IPS-15b (cell line): ENCODE measurements around the gene HOXC6.

ENCODE experiments used
- H3K27me3 ChIP-seq: one replicate; pipeline ENCODE4 v1.6.1; 2013; ENCODE audit warnings: low read length; ENCODE audit not compliant: control insufficient read depth, insufficient read depth
- H3K36me3 ChIP-seq: one replicate; pipeline ENCODE4 v1.6.1; 2013; ENCODE audit warnings: low read length; ENCODE audit not compliant: control insufficient read depth, insufficient read depth
- H3K4me1 ChIP-seq: one replicate; pipeline ENCODE4 v1.6.1; 2013; ENCODE audit warnings: mild to moderate bottlenecking, low read length; ENCODE audit not compliant: control insufficient read depth, insufficient read depth
- H3K4me3 ChIP-seq: one replicate; pipeline ENCODE4 v1.5.1; 2013; ENCODE audit warnings: low read depth, low read length
- H3K9ac ChIP-seq: one replicate; pipeline ENCODE4 v1.6.1; 2013; ENCODE audit warnings: low read depth, mild to moderate bottlenecking, low read length
- H3K9me3 ChIP-seq: one replicate; pipeline ENCODE4 v1.6.1; 2013; ENCODE audit warnings: mild to moderate bottlenecking, low read length; ENCODE audit not compliant: control insufficient read depth, insufficient read depth

The HOXC6 gene

DNA sequence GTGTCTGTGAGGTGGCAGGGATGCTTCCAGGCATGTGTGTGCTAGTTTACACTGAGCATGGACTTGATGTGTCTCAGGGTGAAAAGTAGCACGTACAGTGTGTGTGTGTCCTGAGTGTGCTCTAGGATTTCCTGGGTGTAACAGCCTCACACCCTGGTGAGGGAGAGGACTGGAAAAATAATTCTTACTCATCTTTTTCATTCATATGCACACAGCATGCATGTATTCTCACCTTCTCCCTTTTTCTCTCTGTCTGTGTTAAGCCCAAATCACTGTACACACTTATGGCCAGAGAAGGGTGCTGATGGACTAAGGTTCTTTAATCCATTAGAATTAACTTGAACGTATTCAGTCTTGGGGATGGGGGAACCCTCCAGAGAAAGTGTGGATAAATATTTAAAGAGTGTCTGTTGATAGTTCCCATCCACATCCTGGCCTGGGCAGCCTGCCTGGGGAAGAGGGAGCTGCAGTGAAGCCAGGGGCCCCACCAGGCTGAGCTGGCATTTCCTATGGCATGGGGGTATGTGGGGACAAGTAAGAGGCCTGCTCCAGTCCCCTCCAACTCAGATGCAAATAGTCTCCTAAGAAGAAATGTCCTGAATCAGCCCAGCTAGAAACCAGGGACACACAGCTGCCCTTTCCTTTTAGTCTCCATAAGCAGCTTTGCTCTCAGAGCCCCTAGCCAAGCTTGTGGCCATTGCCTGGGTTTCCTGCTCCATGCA is 20.5 kb upstream of the HOXC6 start:
- no peaks in the 10 kb centered on the region for H3K9me3 ChIP-seq
- peak overlapping the region; percentile 32 for H3K4me3 ChIP-seq
- no peaks in the 10 kb centered on the region for H3K4me1 ChIP-seq
- peaks cover 95% of the 10 kb centered on the region for H3K27me3 ChIP-seq
- no peak overlapping the region for H3K9ac ChIP-seq
- H3K36me3 ChIP-seq = no peaks in the 10 kb centered on the region

DNA sequence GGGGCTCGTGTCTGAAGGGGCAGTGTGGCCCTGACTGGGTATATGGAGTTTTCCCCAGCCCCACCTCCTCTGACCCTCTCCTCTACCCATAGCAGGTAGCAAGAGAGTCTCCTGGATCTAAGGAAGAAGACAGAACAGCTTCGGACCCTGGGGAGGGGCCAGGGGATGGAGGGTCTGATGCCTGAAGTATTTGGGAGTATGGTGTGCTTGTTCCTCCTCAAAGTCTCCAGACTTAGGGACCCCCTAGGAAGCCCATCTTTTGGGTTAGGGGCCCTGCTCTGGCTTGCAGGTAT is 20.0 kb upstream of the HOXC6 start:
- Histone ChIP-seq H3K36me3 (no peaks in the 10 kb centered on the region), H3K9ac (no peak overlapping the region), H3K4me3 (no peak overlapping the region), H3K27me3 (peaks cover 95% of the 10 kb centered on the region), H3K4me1 (no peaks in the 10 kb centered on the region), H3K9me3 (no peaks in the 10 kb centered on the region)

DNA sequence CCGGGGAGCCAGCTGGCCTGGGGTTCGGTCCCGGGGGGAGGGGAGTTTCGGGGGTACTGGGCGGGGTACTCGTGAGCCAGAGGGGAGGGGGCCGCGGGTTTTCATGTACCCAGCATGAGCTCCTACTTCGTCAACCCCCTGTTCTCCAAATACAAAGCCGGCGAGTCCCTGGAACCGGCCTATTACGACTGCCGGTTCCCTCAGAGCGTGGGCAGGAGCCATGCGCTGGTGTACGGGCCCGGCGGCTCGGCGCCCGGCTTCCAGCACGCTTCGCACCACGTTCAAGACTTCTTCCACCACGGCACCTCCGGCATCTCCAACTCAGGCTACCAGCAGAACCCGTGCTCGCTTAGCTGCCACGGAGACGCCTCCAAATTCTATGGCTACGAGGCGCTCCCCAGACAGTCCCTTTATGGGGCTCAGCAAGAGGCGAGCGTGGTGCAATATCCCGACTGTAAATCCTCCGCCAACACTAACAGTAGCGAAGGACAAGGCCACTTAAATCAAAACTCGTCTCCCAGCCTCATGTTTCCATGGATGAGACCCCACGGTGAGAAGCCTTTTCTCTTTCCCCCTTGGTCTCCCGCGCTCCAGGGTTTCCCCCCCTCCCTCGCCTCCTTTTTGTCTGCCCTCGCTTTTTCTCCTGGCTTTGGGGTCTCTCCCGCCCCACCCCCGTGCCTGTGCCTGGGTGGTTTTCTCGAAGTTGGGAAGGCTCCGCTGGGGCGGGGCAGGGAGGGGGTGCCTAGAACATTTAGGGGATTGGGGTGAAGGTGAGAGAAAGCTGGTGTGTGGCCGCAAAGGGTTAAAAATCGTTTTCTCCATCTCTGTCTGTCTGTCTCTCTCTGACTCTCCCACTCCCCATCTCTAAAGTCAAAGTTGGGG is 18.8 kb upstream of the HOXC6 start:
- H3K4me1 ChIP-seq = no peaks in the 10 kb centered on the region
- no peaks in the 10 kb centered on the region for H3K9me3 ChIP-seq
- no peaks in the 10 kb centered on the region for H3K36me3 ChIP-seq
- peaks cover 95% of the 10 kb centered on the region for H3K27me3 ChIP-seq
- peak overlapping the region; percentile 32 for H3K4me3 ChIP-seq
- no peak overlapping the region for H3K9ac ChIP-seq

DNA sequence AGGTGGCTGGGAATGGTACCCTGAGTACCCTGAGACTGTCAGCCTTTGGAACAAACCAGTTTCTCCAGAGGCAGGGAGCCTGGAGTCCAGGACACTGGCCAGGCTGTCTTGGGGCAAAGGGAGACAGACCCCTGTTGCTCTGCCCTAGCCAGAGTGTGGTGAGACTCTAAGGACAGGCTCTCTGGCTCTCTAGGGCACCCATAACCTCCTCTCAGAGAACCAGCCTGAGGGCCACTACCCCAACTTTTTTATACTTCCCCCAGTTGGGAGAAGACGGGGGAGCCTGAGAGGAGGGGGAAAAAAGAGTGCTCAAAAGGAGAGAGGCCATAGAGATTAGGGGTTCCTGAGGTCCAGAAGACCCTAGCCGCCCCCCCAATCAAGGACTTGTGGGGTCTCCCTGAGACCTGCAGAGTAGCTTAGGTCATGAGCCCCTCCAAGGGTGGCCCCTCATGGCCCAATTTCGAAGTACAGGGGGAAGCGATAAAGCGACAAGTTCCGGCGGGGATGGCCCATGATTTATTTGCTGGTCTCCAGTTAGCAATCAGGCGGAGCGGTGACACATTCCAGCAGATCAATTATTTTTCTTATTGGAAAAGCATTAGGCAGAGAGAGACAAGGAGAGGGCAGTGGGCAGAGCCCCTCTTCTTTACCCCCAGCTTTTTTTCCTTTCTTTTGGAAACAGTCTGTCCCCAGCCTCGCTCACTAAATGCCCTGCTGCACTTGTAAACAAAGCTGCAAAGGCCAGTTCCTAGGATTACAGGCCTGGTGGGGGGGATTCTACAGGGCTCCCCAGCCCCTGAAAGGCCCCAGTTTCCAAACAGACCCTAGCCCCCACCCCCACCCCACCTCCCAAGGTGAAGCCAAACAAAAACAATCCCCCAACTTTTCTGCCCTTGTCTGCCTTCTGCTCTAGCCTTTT is 17.9 kb upstream of the HOXC6 start:
- Histone ChIP-seq H3K4me3 (no peak overlapping the region), H3K9ac (no peak overlapping the region), H3K27me3 (peaks cover 95% of the 10 kb centered on the region), H3K4me1 (no peaks in the 10 kb centered on the region), H3K9me3 (no peaks in the 10 kb centered on the region), H3K36me3 (no peaks in the 10 kb centered on the region)

DNA sequence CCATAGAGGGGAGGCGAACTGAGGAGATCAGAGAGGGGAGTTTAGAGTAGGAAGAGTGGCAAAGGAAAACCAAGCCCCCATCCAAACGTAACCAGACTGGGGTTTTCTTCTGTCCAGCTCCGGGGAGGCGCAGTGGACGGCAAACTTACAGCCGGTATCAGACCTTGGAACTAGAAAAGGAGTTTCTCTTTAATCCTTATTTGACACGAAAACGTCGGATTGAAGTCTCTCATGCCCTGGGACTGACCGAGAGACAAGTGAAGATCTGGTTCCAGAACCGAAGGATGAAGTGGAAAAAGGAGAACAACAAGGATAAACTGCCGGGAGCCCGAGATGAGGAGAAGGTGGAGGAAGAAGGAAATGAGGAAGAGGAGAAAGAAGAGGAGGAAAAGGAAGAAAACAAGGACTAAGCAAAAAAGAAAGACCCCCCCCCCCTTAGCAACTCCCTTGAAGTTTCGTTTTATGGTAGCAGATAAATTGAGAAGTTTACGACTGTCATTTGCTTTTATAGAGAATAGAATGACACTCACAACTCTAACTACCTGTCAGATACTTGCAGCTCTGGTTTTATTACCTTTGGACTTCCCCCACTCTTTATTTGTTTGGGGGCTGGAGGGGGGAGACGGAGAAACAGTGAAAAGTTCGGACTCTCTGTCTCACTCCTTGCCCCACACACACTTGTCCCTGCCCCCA is 17.1 kb upstream of the HOXC6 start:
- H3K4me1 ChIP-seq = no peaks in the 10 kb centered on the region

DNA sequence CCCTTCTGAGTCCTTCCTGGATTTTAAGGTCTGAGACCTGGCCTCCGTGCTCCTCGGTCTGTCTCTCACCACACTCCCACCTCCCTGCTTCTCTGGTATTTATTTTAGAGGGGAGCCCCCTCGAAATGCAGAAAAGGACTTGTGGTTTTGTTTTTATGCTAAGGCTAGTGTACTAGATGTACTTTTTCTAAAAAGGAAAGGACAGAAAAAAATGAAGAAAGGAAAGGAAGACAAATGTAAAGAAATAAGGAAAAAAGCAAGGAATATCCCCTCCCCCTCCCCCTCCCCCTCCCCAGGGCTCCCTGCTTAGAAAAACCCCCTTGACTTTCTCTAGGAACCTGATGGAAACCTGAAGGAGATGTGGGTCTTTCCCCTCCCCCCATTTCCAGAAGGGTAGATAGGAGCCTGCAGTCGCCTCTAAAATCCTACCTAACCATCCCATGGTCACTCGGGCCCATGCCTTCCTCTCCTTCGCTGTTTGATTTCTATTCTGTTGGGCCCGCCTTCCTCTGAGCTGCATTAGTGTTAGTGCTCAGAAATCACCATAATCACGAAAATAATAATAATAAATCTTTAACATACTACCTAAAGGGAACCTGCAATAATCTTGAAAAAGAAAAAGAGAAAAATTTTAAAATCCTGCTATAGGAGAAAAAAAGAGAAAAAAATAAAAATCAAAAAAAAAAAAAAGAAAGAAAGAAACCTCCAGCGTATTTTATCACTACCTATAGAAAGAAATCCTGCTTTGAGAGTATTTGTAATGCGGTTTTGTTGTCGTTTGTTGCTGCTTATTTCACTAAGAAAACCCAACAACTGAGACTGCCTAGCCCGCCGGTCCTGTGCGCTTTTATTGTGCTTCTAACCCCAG is 16.3 kb upstream of the HOXC6 start:
- Histone ChIP-seq H3K27me3 (peaks cover 95% of the 10 kb centered on the region), H3K4me3 (no peak overlapping the region), H3K36me3 (no peaks in the 10 kb centered on the region), H3K4me1 (no peaks in the 10 kb centered on the region), H3K9ac (no peak overlapping the region), H3K9me3 (no peaks in the 10 kb centered on the region)

More for the DNA sequence above, 17.1 kb upstream of the HOXC6 start:
- no peaks in the 10 kb centered on the region for H3K9me3 ChIP-seq
- H3K36me3 ChIP-seq = no peaks in the 10 kb centered on the region
- H3K27me3 ChIP-seq = peaks cover 95% of the 10 kb centered on the region
- no peak overlapping the region for H3K4me3 ChIP-seq
- H3K9ac ChIP-seq = no peak overlapping the region

DNA sequence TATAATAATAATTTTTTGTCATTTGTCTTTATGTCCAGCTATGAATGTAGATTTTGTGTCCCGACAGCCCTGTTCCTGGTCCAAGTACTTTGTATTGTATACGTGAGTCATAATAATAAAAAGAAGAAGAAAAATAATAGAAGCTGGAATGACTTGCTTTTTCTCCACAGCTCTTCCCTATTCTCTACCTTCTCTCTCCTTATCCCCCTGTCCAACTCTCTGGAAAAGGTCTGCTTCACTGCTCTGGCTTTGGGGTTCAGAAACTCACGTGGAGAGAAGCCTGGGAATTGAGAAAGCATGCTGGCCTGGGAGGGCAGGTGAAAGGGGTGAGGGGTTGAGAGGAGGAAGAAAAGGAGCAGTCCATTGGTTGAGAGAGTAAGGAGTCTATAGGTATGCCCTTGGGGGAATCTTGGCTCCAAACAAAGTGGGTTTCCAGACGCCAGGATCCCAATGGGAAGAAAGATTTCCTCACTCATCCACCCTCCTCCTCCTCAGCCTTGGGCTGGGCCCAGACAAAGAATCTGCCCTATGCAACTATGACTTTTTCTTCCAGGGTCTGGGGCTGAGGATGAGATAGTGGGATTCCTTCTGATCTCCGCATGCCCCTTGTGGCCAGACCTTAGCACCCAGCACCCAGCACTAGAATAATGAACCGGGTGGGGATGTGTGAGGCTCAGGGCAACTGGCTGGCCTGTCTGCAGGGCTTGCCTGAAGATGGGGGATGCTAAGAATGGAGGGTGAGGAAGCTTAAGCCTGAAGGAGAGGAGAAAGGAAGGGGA is 15.4 kb upstream of the HOXC6 start:
- Histone ChIP-seq H3K4me1 (no peaks in the 10 kb centered on the region), H3K9me3 (no peaks in the 10 kb centered on the region), H3K36me3 (no peaks in the 10 kb centered on the region), H3K9ac (no peak overlapping the region), H3K27me3 (peaks cover 94% of the 10 kb centered on the region), H3K4me3 (no peak overlapping the region)

DNA sequence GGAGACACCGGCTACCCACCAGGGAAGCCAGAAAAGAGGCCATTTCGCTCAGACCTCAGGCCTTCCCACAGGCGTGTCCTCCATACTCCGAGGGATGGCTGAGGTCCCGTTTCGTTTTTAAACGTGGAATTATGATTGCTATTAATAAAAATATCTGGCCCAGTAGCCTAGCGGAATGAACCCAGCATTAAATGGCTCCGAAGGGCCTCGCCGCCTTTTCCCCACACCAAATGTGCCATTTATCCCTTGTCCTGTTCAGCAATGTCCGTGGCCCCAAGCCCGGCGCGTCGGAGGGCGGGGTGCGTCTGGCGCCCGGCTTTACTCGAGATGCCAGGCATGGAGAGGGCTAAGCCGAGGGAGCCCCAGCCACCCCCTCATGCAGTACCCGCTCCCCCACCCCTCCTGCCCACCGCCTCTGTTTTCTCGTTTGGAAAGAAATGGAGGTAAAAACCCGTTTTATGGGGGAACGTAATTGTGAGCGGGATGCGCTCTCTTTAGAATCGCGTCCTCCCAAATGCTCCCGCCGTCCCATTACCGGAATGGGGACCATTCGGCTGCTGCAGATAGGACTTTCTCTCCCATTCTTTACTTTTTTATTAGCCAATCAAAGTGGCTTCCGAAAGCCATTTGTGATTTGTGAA is 13.7 kb upstream of the HOXC6 start:
- no peaks in the 10 kb centered on the region for H3K9me3 ChIP-seq
- no peak overlapping the region for H3K9ac ChIP-seq
- no peaks in the 10 kb centered on the region for H3K4me1 ChIP-seq
- no peaks in the 10 kb centered on the region for H3K36me3 ChIP-seq
- peak overlapping the region; percentile 26 for H3K4me3 ChIP-seq
- peaks cover 96% of the 10 kb centered on the region for H3K27me3 ChIP-seq

DNA sequence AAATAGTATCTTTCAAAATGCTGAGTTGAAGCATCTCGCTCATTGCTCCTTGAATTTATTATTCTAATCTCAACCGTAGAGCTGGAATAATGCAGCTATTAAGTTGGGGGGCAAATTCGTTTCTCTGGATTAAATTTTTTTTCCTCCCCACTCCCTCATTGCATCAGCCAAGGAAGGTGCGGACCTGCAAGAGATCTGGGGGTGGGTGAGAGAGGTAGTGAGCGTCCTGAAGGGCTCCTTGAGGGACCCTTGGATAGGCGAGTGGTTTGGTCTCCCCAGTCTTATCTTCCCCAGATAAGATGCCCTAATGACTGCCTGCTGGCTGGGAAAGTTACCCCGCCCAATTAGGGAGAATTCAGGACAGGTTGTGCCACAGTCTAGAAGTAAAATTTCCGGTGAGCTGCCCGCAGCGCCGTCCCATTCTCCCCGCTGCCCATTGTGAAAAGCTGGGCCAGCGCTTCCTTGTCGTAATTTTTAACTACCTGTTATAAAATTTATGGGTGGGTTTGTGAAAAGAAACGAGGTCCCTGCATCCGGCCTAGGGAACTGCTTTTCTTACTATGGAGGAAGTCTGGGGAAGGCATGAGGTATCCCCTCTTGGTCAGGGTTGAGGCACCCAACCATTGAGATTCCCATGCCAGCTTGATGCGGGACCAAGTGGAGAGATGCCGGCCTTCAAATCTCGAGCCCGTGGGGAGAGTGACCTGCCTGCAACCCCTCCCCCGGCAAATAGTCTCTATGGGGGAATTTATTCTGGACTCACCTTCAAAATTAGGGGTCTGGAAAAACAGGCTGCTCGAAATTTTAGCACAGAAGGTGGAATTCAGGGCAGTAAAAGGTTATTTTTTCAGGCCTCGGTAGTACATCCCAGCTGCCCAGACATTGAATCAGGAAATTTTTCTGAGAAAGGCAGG is 13.0 kb upstream of the HOXC6 start:
- Histone ChIP-seq H3K9me3 (no peaks in the 10 kb centered on the region), H3K36me3 (no peaks in the 10 kb centered on the region), H3K4me1 (no peaks in the 10 kb centered on the region), H3K27me3 (peaks cover 96% of the 10 kb centered on the region), H3K9ac (no peak overlapping the region), H3K4me3 (peak overlapping the region; percentile 8)
